HG02588 (cell line): ENCODE results near the gene FAM120B.

ENCODE experiments used
- ATAC-seq: cut with Tn5 transposase; IDR thresholded peaks from one replicate; pipeline ENCODE4 v1.9.1; 2021; ENCODE audit warnings: mild to moderate bottlenecking, moderate library complexity; ENCODE audit not compliant: unreplicated experiment

Gene FAM120B

DNA sequence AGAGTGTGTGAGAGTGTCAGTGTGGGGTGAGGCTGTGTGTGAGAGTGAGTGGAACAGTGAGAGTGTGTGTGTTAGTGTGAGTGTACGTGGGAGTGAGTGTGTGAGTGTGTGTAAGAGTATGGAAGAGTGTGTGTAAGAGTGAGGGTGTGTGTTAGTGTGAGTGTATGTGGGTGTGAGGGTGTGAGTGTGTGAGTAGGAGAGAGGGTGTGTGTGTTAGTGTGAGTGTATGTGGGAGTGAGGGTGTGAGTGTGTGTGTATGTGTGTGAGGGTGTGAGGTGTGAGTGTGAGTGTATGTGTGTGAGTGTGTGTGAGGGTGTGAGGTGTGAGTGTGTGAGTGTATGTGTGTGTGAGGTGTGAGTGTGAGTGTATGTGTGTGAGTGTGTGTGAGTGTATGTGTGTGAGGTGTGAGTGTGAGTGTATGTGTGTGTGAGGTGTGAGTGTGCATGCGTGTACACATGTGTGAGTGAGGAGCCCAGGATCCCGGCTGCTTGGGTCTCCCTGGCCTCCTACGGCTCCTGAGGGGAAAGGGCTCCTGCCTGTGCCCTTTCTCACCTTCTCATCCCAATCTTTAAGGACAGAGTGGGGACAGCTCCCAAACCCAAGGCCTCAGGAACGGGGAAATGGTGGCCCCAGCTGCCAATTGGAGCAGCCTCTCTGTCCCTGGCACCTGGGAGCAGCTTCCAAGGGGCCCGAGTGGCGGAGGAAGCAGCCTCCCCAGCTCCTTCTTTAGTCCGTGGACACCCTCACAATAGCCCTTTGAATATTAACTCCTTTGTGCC is 146.4 kb downstream of the FAM120B start:
- ATAC-seq: no peak

- no peak for ATAC-seq
Measured at GRCh38 chr6:170453586-170454511, 147.3 kb downstream of the FAM120B start.

- no peak for ATAC-seq
Measured at GRCh38 chr6:170454512-170455285, 148.1 kb downstream of the FAM120B start.

GRCh38 chr6:170455335-170455979 is 148.9 kb downstream of the FAM120B start:
- no peak for ATAC-seq

DNA sequence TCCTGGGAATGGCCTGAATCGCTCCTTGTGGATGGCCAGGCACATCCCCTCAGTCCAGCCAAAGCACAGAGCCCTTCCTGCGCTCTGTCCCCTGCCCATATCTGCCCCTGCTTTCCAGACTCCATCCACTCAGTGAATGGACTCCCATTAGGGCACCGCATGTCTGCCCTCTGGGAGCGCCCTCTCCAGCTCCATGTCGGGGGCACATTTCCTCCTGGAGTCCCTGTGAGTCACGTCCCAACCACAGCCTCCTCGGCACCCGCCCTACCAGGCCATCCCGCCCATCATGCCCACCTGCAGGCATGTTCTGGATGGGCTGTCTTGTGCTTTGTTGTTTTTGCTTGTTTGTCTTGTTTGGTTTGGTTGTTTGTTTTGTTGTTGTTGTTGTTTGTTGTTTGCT is 149.8 kb downstream of the FAM120B start:
- ATAC-seq: no peak
